Fibroblast of skin of abdomen (primary cell): ENCODE results near the gene LSP1.
A peak's percentile ranks its signal among the peaks of the same experiment; 100 is the strongest.
"Not testable (repeated sequence)": the region's sequence is repeated elsewhere in the genome, so short reads cannot be mapped to it uniquely, and the experiment has no call there.

ENCODE experiments used
- DNase-seq: peaks from one replicate; pipeline ENCODE4 v3.0.0-alpha.2; 2013

The LSP1 gene

GRCh38 chr11:1864831-1865665 is 12.2 kb downstream of the LSP1 start:
- no peak for DNase-seq

- DNase-seq, result no peak
These were observed 13.3 kb downstream of the LSP1 start for GRCh38 chr11:1866226-1866625.

GRCh38 chr11:1866776-1867175 is 13.9 kb downstream of the LSP1 start:
- DNase-seq, result no peak

GRCh38 chr11:1867381-1867780 is 14.5 kb downstream of the LSP1 start:
- no peak for DNase-seq

- no peak for DNase-seq
These were observed 15.3 kb downstream of the LSP1 start for GRCh38 chr11:1868056-1868635.

- no peak for DNase-seq
These were observed 15.9 kb downstream of the LSP1 start for GRCh38 chr11:1868636-1869291.

GRCh38 chr11:1869427-1870325 is 16.8 kb downstream of the LSP1 start:
- DNase-seq, result no peak

GRCh38 chr11:1870326-1870696 is 17.4 kb downstream of the LSP1 start:
- DNase-seq, result no peak

- no peak for DNase-seq
These were observed 18.0 kb downstream of the LSP1 start for GRCh38 chr11:1870721-1871466.

- DNase-seq, result no peak
These were observed 18.6 kb downstream of the LSP1 start for GRCh38 chr11:1871531-1871930.

GRCh38 chr11:1872267-1872985 is 19.5 kb downstream of the LSP1 start:
- no peak for DNase-seq

- no peak for DNase-seq
These were observed 20.3 kb downstream of the LSP1 start for GRCh38 chr11:1873048-1873812.

GRCh38 chr11:1873813-1874150 is 20.9 kb downstream of the LSP1 start:
- not testable (repeated sequence) for DNase-seq

GRCh38 chr11:1874441-1875092 is 21.7 kb downstream of the LSP1 start:
- DNase-seq, result not testable (repeated sequence)

- no peak for DNase-seq
These were observed 22.4 kb downstream of the LSP1 start for GRCh38 chr11:1875093-1875850.

- not testable (repeated sequence) for DNase-seq
These were observed 23.0 kb downstream of the LSP1 start for GRCh38 chr11:1875851-1876301.

- peak; percentile 28 for DNase-seq
These were observed 23.6 kb downstream of the LSP1 start for GRCh38 chr11:1876361-1877063.
